Calu3 (cell line): ENCODE results near the gene PPP1R36. TPM values are rescaled to one million over a fixed set of nuclear protein-coding genes. Genes with fewer than 3 reads are reported as not detected.

Source experiments
- BruUV-seq: library from RNA; stranded (reverse); fragments of 400-500 nt; replicated peaks from 2 replicates; lab custom pipeline; 2021; lab: Mats Ljungman, UMichigan
- CTCF ChIA-PET: fragments of 300-600 bp; sonication (Branson Sonifier 250); formaldehyde crosslinking; loops from one replicate; lab custom pipeline; 2022; ENCODE audit warnings: antibody characterized with exemption; lab: Charles Lee
- DNase-seq: peaks from one replicate; pipeline ENCODE4 v3.0.0; 2022
- H3K27ac Mint-ChIP-seq: one replicate; pipeline ENCODE4 v1.8.0; 2022; ENCODE audit warnings: mixed read lengths; ENCODE audit not compliant: unreplicated experiment
- H3K27me3 Mint-ChIP-seq: one replicate; pipeline ENCODE4 v1.8.0; 2022; ENCODE audit warnings: mixed read lengths; ENCODE audit not compliant: unreplicated experiment
- H3K36me3 Mint-ChIP-seq: one replicate; pipeline ENCODE4 v1.8.0; 2022; ENCODE audit warnings: mild to moderate bottlenecking, moderate library complexity, mixed read lengths; ENCODE audit not compliant: insufficient read depth, unreplicated experiment
- H3K4me1 Mint-ChIP-seq: one replicate; pipeline ENCODE4 v1.8.0; 2022; ENCODE audit warnings: mild to moderate bottlenecking, low read depth, mixed read lengths; ENCODE audit not compliant: unreplicated experiment
- H3K4me3 Mint-ChIP-seq: one replicate; pipeline ENCODE4 v1.8.0; 2022; ENCODE audit warnings: mild to moderate bottlenecking, low read depth, moderate library complexity, mixed read lengths; ENCODE audit not compliant: unreplicated experiment
- H3K9me3 Mint-ChIP-seq: one replicate; pipeline ENCODE4 v1.8.0; 2022; ENCODE audit warnings: low read depth, mixed read lengths; ENCODE audit not compliant: unreplicated experiment
- intact Hi-C: fragments of 100-400 bp; cut with micrococcal nuclease; formaldehyde crosslinking; loops from one replicate; pipeline ENCODE4 v1.10.0; 2022; ENCODE audit not compliant: unreplicated experiment
- total RNA-seq: library from RNA; stranded (reverse); gene quantifications from 2 replicates; pipeline ENCODE4 v1.2.3, GENCODE V29; 2022
- TF ChIP-seq, protein P1 (sequence below): fragments of 200-600 bp; IDR thresholded peaks from one replicate; pipeline ENCODE4 v1.8.0; 2022; ENCODE audit warnings: antibody characterized with exemption; ENCODE audit not compliant: unreplicated experiment

The PPP1R36 gene
- total RNA-seq, 1 experiment from 2014 or later, result 0.40 TPM

DNA sequence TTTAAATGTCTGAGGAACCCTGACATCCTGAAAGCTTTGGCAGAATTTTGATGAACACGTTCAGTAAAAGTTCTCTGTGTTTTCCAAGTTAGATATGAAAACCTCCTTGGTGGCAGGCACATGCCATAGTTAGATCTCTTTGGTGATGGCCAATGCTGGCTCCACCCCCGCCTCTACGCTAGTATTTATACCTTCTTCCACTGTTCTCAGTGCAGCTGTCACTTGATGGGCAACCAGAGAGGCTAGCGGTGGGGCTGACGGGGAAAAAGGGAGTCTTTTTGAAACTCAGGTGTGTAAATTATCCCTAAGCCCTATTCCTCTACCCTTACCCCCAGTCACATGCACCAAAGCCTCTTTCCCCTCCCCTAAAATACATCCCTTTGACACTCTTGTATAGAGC, 32.1 kb downstream of the PPP1R36 start:
- intact Hi-C loops, result no loop called here
- Mint-ChIP-seq H3K27me3 (no peaks in the 10 kb centered on the region), H3K4me1 (no peaks in the 10 kb centered on the region), H3K9me3 (no peaks in the 10 kb centered on the region), H3K36me3 (no peaks in the 10 kb centered on the region), H3K4me3 (no peak overlapping the region), H3K27ac (no peak overlapping the region)
- CTCF ChIA-PET, result no interaction called here
- TF ChIP-seq, protein P1, sequence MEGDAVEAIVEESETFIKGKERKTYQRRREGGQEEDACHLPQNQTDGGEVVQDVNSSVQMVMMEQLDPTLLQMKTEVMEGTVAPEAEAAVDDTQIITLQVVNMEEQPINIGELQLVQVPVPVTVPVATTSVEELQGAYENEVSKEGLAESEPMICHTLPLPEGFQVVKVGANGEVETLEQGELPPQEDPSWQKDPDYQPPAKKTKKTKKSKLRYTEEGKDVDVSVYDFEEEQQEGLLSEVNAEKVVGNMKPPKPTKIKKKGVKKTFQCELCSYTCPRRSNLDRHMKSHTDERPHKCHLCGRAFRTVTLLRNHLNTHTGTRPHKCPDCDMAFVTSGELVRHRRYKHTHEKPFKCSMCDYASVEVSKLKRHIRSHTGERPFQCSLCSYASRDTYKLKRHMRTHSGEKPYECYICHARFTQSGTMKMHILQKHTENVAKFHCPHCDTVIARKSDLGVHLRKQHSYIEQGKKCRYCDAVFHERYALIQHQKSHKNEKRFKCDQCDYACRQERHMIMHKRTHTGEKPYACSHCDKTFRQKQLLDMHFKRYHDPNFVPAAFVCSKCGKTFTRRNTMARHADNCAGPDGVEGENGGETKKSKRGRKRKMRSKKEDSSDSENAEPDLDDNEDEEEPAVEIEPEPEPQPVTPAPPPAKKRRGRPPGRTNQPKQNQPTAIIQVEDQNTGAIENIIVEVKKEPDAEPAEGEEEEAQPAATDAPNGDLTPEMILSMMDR, result no peak
- BruUV-seq, result no TSS peak
- DNase-seq, result no peak

DNA sequence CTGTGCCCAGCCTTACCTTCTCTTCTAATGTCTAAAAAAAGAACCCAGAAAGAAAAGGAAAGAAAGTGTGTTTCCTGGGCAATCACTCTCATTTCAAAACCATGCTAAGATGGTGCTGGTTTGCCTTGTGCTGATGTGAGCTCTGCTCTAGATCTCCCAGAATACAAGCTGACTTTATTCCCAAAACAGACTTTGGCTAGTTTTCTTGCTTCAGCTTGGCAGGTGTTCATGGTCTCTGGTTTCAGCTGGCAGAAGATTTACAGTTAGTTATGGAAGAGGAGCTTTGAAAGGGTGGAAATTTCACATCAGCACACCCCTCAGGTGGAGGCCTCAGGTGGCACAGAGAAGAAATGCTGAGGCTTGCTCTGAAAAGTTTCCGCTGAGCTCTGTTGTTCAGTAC, 34.4 kb downstream of the PPP1R36 start:
- H3K27me3 Mint-ChIP-seq, result no peaks in the 10 kb centered on the region
- CTCF ChIA-PET, result no interaction called here
- no peaks in the 10 kb centered on the region for H3K36me3 Mint-ChIP-seq
- no peaks in the 10 kb centered on the region for H3K4me1 Mint-ChIP-seq
- no peak overlapping the region for H3K27ac Mint-ChIP-seq
- BruUV-seq, result no TSS peak
- intact Hi-C loops, result no loop called here
- no peak for DNase-seq
- H3K4me3 Mint-ChIP-seq, result no peak overlapping the region
- H3K9me3 Mint-ChIP-seq, result no peaks in the 10 kb centered on the region
- TF ChIP-seq, protein P1, result no peak

DNA sequence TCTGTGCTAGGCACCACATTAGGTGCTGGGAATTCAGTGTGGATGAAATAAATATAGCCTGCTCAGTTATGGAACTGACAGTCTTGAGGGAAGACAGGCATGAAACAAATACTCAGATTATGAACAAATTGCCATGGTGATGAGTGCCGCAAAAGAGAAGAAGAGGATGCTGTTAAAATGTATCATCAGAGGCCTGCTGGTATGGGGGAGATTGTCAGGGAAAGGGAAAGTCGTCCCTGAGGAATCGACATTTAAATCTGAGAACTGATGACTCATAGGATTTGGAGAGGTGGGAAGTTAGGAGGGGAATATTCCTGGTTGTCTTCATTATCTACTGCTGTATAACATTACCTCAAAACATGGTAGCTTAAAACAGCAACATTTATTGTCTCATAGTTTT, 42.0 kb downstream of the PPP1R36 start:
- CTCF ChIA-PET, result interaction anchor here (0.7 kb wide), 1 partner anchor 154 kb away, joined by 3 read pairs; no protein-coding TSS in a partner anchor
- intact Hi-C loops, result no loop called here

DNA sequence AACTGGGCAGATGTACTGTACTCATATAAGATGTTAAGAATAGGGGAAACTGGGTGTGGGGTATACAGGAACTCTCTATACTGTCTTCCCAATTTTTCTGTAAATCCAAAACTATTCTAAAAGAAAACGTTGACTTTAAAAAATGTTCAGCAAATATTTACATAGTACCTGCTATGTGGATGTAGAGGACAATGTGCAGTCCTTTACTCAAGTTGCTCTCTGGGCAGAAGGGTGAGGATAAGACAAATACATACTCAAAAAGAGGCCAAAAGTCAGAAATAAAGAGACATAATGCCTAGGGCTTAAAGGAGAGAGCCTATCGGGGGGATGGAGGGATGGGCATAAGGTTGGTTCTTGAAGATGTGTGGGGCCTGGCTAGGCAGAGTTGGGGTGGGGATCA, 44.7 kb downstream of the PPP1R36 start:
- BruUV-seq, result no TSS peak
- Mint-ChIP-seq H3K36me3 (no peaks in the 10 kb centered on the region), H3K27me3 (peaks cover 8% of the 10 kb centered on the region), H3K27ac (no peak overlapping the region), H3K9me3 (no peaks in the 10 kb centered on the region), H3K4me1 (no peaks in the 10 kb centered on the region), H3K4me3 (no peak overlapping the region)
- DNase-seq, result no peak
- CTCF ChIA-PET, result no interaction called here
- intact Hi-C loops, result no loop called here
- TF ChIP-seq, protein P1, result no peak

More for the DNA sequence above, 42.0 kb downstream of the PPP1R36 start:
- H3K27me3 Mint-ChIP-seq, result no peaks in the 10 kb centered on the region
- no peaks in the 10 kb centered on the region for H3K9me3 Mint-ChIP-seq
- TF ChIP-seq, protein P1, result no peak
- no peak overlapping the region for H3K4me3 Mint-ChIP-seq
- no peaks in the 10 kb centered on the region for H3K36me3 Mint-ChIP-seq
- no peaks in the 10 kb centered on the region for H3K4me1 Mint-ChIP-seq
- no TSS peak for BruUV-seq
- no peak for DNase-seq
- no peak overlapping the region for H3K27ac Mint-ChIP-seq
